H9 (cell line): ENCODE data around the gene RPS8. TPM values are rescaled to one million over a fixed set of nuclear protein-coding genes. Genes with fewer than 3 reads are reported as not detected.
"Not testable (repeated sequence)": the region's sequence is repeated elsewhere in the genome, so short reads cannot be mapped to it uniquely, and the experiment has no call there.

ENCODE experiments used
- DNase-seq: peaks from one replicate; pipeline ENCODE4 v3.0.0-alpha.2; 2017
- H2AFZ ChIP-seq: one replicate; pipeline ENCODE4 v1.6.1; 2013; ENCODE audit warnings: mild to moderate bottlenecking, low read length, control low read depth, moderate library complexity
- H2AK5ac ChIP-seq: 2 replicates; pipeline ENCODE4 v1.6.1; 2013; ENCODE audit warnings: low read length, control low read depth, mixed read lengths; ENCODE audit not compliant: insufficient read length
- H2BK120ac ChIP-seq: one replicate; pipeline ENCODE4 v1.6.1; 2013; ENCODE audit warnings: low read depth, mild to moderate bottlenecking, low read length, control low read depth, inconsistent platforms; ENCODE audit not compliant: poor library complexity, severe bottlenecking
- H2BK12ac ChIP-seq: 2 replicates; pipeline ENCODE4 v1.6.1; 2013; ENCODE audit warnings: low read length, control low read depth, mixed read lengths, low read depth; ENCODE audit not compliant: insufficient read length
- H2BK15ac ChIP-seq: 2 replicates; pipeline ENCODE4 v1.6.1; 2013; ENCODE audit warnings: low read depth, low read length, control low read depth
- H2BK20ac ChIP-seq: one replicate; pipeline ENCODE4 v1.6.1; 2013; ENCODE audit warnings: low read depth, mild to moderate bottlenecking, low read length, control low read depth, inconsistent platforms; ENCODE audit not compliant: poor library complexity, severe bottlenecking
- H2BK5ac ChIP-seq: 2 replicates; pipeline ENCODE4 v1.6.1; 2013; ENCODE audit warnings: low read length, control low read depth, mixed read lengths; ENCODE audit not compliant: insufficient read length
- H3K14ac ChIP-seq: 2 replicates; pipeline ENCODE4 v1.6.1; 2013; ENCODE audit warnings: low read length, control low read depth; ENCODE audit not compliant: insufficient read depth
- H3K18ac ChIP-seq: 2 replicates; pipeline ENCODE4 v1.6.1; 2013; ENCODE audit warnings: low read depth, mild to moderate bottlenecking, mixed read lengths, low read length, control low read depth; ENCODE audit not compliant: insufficient read length
- H3K23ac ChIP-seq: 2 replicates; pipeline ENCODE4 v1.6.1; 2013; ENCODE audit warnings: low read length, control low read depth, mixed read lengths, low read depth; ENCODE audit not compliant: insufficient read length
- H3K23me2 ChIP-seq: 2 replicates; pipeline ENCODE4 v1.6.1; 2013; ENCODE audit warnings: low read depth, mild to moderate bottlenecking, mixed read lengths, low read length, control low read depth; ENCODE audit not compliant: insufficient read length, poor library complexity, severe bottlenecking
- H3K27ac ChIP-seq: 2 replicates; pipeline ENCODE4 v1.5.1; 2013; ENCODE audit warnings: low read length, control low read depth, mixed read lengths, low read depth; ENCODE audit not compliant: insufficient read length
- H3K27me3 ChIP-seq: 2 replicates; pipeline ENCODE4 v1.6.1; 2013; ENCODE audit warnings: low read length, control low read depth, inconsistent platforms; ENCODE audit not compliant: insufficient read depth
- H3K4ac ChIP-seq: 2 replicates; pipeline ENCODE4 v1.6.1; 2013; ENCODE audit warnings: low read depth, mild to moderate bottlenecking, control low read depth, inconsistent platforms, low read length, moderate library complexity
- H3K4me1 ChIP-seq: 2 replicates; pipeline ENCODE4 v1.6.1; 2013; ENCODE audit warnings: low read length, control low read depth, inconsistent platforms; ENCODE audit not compliant: insufficient read depth
- H3K4me2 ChIP-seq: 2 replicates; pipeline ENCODE4 v1.6.1; 2013; ENCODE audit warnings: low read length, control low read depth, mixed read lengths; ENCODE audit not compliant: insufficient read length, insufficient read depth
- H3K56ac ChIP-seq: 2 replicates; pipeline ENCODE4 v1.6.1; 2013; ENCODE audit warnings: low read depth, mild to moderate bottlenecking, mixed read lengths, low read length, control low read depth; ENCODE audit not compliant: insufficient read length
- H3K79me1 ChIP-seq: 2 replicates; pipeline ENCODE4 v1.6.1; 2013; ENCODE audit warnings: low read depth, mild to moderate bottlenecking, moderate library complexity, low read length, control low read depth, inconsistent platforms; ENCODE audit not compliant: insufficient read depth, poor library complexity, severe bottlenecking
- H3K79me2 ChIP-seq: 2 replicates; pipeline ENCODE4 v1.6.1; 2013; ENCODE audit warnings: low read length, control low read depth, inconsistent platforms; ENCODE audit not compliant: insufficient read depth
- H3K9ac ChIP-seq: 2 replicates; pipeline ENCODE4 v1.6.1; 2013; ENCODE audit warnings: low read length, control low read depth, mixed read lengths; ENCODE audit not compliant: insufficient read length; ENCODE audit errors: extremely low read depth
- H3K9me3 ChIP-seq: one replicate; pipeline ENCODE4 v1.6.1; 2013; ENCODE audit warnings: low read depth, low read length, inconsistent platforms; ENCODE audit not compliant: control insufficient read depth
- H3T11ph ChIP-seq: one replicate; pipeline ENCODE4 v1.6.1; 2013; ENCODE audit warnings: mild to moderate bottlenecking, low read length, control low read depth, inconsistent platforms
- H4K20me1 ChIP-seq: one replicate; pipeline ENCODE4 v1.6.1; 2013; ENCODE audit not compliant: control insufficient read depth, insufficient read length, insufficient read depth
- H4K5ac ChIP-seq: 2 replicates; pipeline ENCODE4 v1.6.1; 2013; ENCODE audit warnings: low read depth, mild to moderate bottlenecking, mixed read lengths, low read length, control low read depth; ENCODE audit not compliant: insufficient read length
- H4K8ac ChIP-seq: replicated peaks from 2 replicates; pipeline ENCODE4 v1.6.1; 2013; ENCODE audit warnings: low read length, control low read depth, mixed read lengths, low read depth; ENCODE audit not compliant: insufficient read length
- H4K91ac ChIP-seq: 2 replicates; pipeline ENCODE4 v1.6.1; 2013; ENCODE audit warnings: low read depth, mild to moderate bottlenecking, moderate library complexity, mixed read lengths, low read length, control low read depth; ENCODE audit not compliant: insufficient read length
- H3K27ac Mint-ChIP-seq, 3 experiments: 2 replicates in 2 of 3; 3 replicates in 1 of 3; pipeline ENCODE4 v1.8.0; 2020 to 2021; ENCODE audit warnings: mixed read lengths in 3 of 3, mild to moderate bottlenecking in 1 of 3, moderate library complexity in 1 of 3
- H3K27me3 Mint-ChIP-seq: 2 replicates; pipeline ENCODE4 v1.8.0; 2021; ENCODE audit warnings: low read depth, mild to moderate bottlenecking, moderate library complexity, mixed read lengths
- H3K36me3 Mint-ChIP-seq, 3 experiments: 2 replicates in 2 of 3; 3 replicates in 1 of 3; pipeline ENCODE4 v1.8.0; 2020 to 2021; ENCODE audit warnings: low read depth in 3 of 3, mixed read lengths in 3 of 3; ENCODE audit not compliant: insufficient read depth in 1 of 3
- H3K4me1 Mint-ChIP-seq, 2 experiments: 2 replicates each; pipeline ENCODE4 v1.8.0; 2020; ENCODE audit warnings: mixed read lengths in 2 of 2
- H3K4me3 Mint-ChIP-seq, 2 experiments: 2 replicates in 1 of 2; 3 replicates in 1 of 2; pipeline ENCODE4 v1.8.0; 2020 to 2021; ENCODE audit warnings: mild to moderate bottlenecking in 2 of 2, mixed read lengths in 2 of 2, moderate library complexity in 1 of 2
- H3K9me3 Mint-ChIP-seq, 2 experiments: 2 replicates in 1 of 2; 3 replicates in 1 of 2; pipeline ENCODE4 v1.8.0; 2020; ENCODE audit warnings: mild to moderate bottlenecking in 2 of 2, mixed read lengths in 2 of 2, moderate library complexity in 1 of 2
- CTCF ChIP-seq: fragments of 200-600 bp; sonication (generic); conservative IDR thresholded peaks from 3 replicates; pipeline ENCODE4 v1.8.0; 2021; ENCODE audit warnings: antibody characterized with exemption, mild to moderate bottlenecking
- WGBS: extraction: QIAGEN DNeasy Blood & Tissue Kit; methylation state at CpG from one replicate; pipeline ENCODE4 v1.1.7; 2013; ENCODE audit warnings: missing lambda C conversion rate, low lambda C conversion rate, mixed read lengths; ENCODE audit not compliant: insufficient read length; ENCODE audit errors: extremely low coverage; 5-methylcytosine and 5-hydroxymethylcytosine counted together
- total RNA-seq: library from RNA; stranded (reverse); gene quantifications from 2 replicates; pipeline ENCODE4 v1.2.1, GENCODE V29; 2021

RPS8 gene
- total RNA-seq, 1 experiment from 2014 or later = 2,591 TPM

GRCh38 chr1:44760876-44761275 is 14.5 kb upstream of the RPS8 start:
- TF ChIP-seq CTCF = no peak
- H2BK5ac ChIP-seq = no peak overlapping the region
- whole genome bisulfite sequencing = no CpG with 5 or more reads among the region's 3 CpGs
- Mint-ChIP-seq H3K4me1 (no peaks in the 10 kb centered on the region), H3K9me3 (no peaks in the 10 kb centered on the region; a peak in 1 of 5 replicates), H3K36me3 (peaks cover 59 to 90% (median 90%) of the 10 kb centered on the region in 3 experiments), H3K4me3 (no peak overlapping the region; a peak in 1 of 5 replicates), H3K27me3 (no peaks in the 10 kb centered on the region), H3K27ac (no peak overlapping the region; a peak in 1 of 7 replicates)
- H4K91ac ChIP-seq = no peak overlapping the region
- no peak overlapping the region for H3K4me2 ChIP-seq
- no peak overlapping the region for H3K18ac ChIP-seq
- no peaks in the 10 kb centered on the region for H3K9me3 ChIP-seq
- no peak overlapping the region for H3K23ac ChIP-seq
- no peak for DNase-seq
- H3K4ac ChIP-seq = no peak overlapping the region
- no peaks in the 10 kb centered on the region for H3K79me2 ChIP-seq
- H4K20me1 ChIP-seq = no peaks in the 10 kb centered on the region
- no peak overlapping the region for H4K5ac ChIP-seq
- no peak overlapping the region for H3K9ac ChIP-seq
- no peaks in the 10 kb centered on the region for H3K79me1 ChIP-seq
- H2AK5ac ChIP-seq = no peak overlapping the region
- H3K27ac ChIP-seq = no peak overlapping the region
- no peak overlapping the region for H2BK12ac ChIP-seq
- no peak overlapping the region for H3T11ph ChIP-seq
- no peak overlapping the region for H3K56ac ChIP-seq
- no peak overlapping the region for H2AFZ ChIP-seq
- H3K14ac ChIP-seq = no peak overlapping the region
- no peak overlapping the region for H2BK15ac ChIP-seq
- no peak overlapping the region for H2BK120ac ChIP-seq
- no peak overlapping the region for H2BK20ac ChIP-seq
- no peak overlapping the region for H4K8ac ChIP-seq
- no peaks in the 10 kb centered on the region for H3K23me2 ChIP-seq
- H3K4me1 ChIP-seq = no peaks in the 10 kb centered on the region
- H3K27me3 ChIP-seq = no peaks in the 10 kb centered on the region

- H2BK12ac ChIP-seq, H3K27me3 Mint-ChIP-seq, H3K79me2 ChIP-seq, H3K4me1 ChIP-seq, H2BK5ac ChIP-seq, H3T11ph ChIP-seq, H2BK120ac ChIP-seq, H4K91ac ChIP-seq, H3K27ac Mint-ChIP-seq, H3K9me3 ChIP-seq, H2AFZ ChIP-seq, H4K8ac ChIP-seq, H3K9me3 Mint-ChIP-seq, H4K20me1 ChIP-seq, H3K27ac ChIP-seq, H2BK20ac ChIP-seq, H3K9ac ChIP-seq, H2BK15ac ChIP-seq, H2AK5ac ChIP-seq, H4K5ac ChIP-seq, H3K23ac ChIP-seq, H3K23me2 ChIP-seq, H3K27me3 ChIP-seq, H3K56ac ChIP-seq, H3K18ac ChIP-seq, H3K14ac ChIP-seq, H3K4me3 Mint-ChIP-seq, H3K4me1 Mint-ChIP-seq, H3K79me1 ChIP-seq, H3K4ac ChIP-seq, H3K4me2 ChIP-seq, DNase-seq: not testable (repeated sequence)
- peaks cover 33 to 62% (median 57%) of the 10 kb centered on the region in 3 experiments for H3K36me3 Mint-ChIP-seq
- WGBS = no CpG with 5 or more reads among the region's 6 CpGs
Measured at GRCh38 chr1:44766421-44766820, 8.9 kb upstream of the RPS8 start.
